CD4-positive, alpha-beta T cell treated with Interleukin-12 subunit alpha and Interleukin-12 subunit beta, for 1 hour (primary cell): ENCODE measurements around the gene AP1AR.
A peak's percentile ranks its signal among the peaks of the same experiment; 100 is the strongest.
"Not testable (repeated sequence)": the region's sequence is repeated elsewhere in the genome, so short reads cannot be mapped to it uniquely, and the experiment has no call there.

Experiments used
- DNase-seq: peaks from one replicate; pipeline ENCODE4 v3.0.0-alpha.2; 2020

The AP1AR gene

GRCh38 chr4:112231779-112232713 is at the start of gene AP1AR:
TSS of gene AP1AR (plus strand) at chr4:112231787. CDS start at chr4:112232092, 305 bp downstream.
- DNase-seq: peak; percentile 83

- DNase-seq: no peak
Observed at GRCh38 chr4:112182604-112183003, 49.0 kb upstream of the AP1AR start.

GRCh38 chr4:112183252-112183651 is 48.3 kb upstream of the AP1AR start:
- DNase-seq: peak; percentile 17

GRCh38 chr4:112184438-112184837 is 47.1 kb upstream of the AP1AR start:
- DNase-seq: no peak

- DNase-seq: no peak
Observed at GRCh38 chr4:112185334-112185733, 46.3 kb upstream of the AP1AR start.

- no peak for DNase-seq
Observed at GRCh38 chr4:112185740-112186670, 45.6 kb upstream of the AP1AR start.

- no peak for DNase-seq
Observed at GRCh38 chr4:112189754-112190153, 41.8 kb upstream of the AP1AR start.

- no peak for DNase-seq
Observed at GRCh38 chr4:112190684-112191083, 40.9 kb upstream of the AP1AR start.

- DNase-seq: no peak
Observed at GRCh38 chr4:112196461-112196860, 35.1 kb upstream of the AP1AR start.

GRCh38 chr4:112199041-112199440 is 32.5 kb upstream of the AP1AR start:
- no peak for DNase-seq

- DNase-seq: no peak
Observed at GRCh38 chr4:112201915-112202505, 29.6 kb upstream of the AP1AR start.

- no peak for DNase-seq
Observed at GRCh38 chr4:112203593-112203992, 28.0 kb upstream of the AP1AR start.

GRCh38 chr4:112206431-112206830 is 25.2 kb upstream of the AP1AR start:
- DNase-seq: no peak

GRCh38 chr4:112208137-112209095 is 23.2 kb upstream of the AP1AR start:
- not testable (repeated sequence) for DNase-seq

GRCh38 chr4:112210777-112211176 is 20.8 kb upstream of the AP1AR start:
- DNase-seq: no peak

GRCh38 chr4:112213091-112213490 is 18.5 kb upstream of the AP1AR start:
- DNase-seq: no peak

GRCh38 chr4:112213856-112214255 is 17.7 kb upstream of the AP1AR start:
- no peak for DNase-seq

GRCh38 chr4:112214390-112215264 is 17.0 kb upstream of the AP1AR start:
- peak; percentile 36 for DNase-seq

- DNase-seq: no peak
Observed at GRCh38 chr4:112219826-112220366, 11.7 kb upstream of the AP1AR start.

- DNase-seq: no peak
Observed at GRCh38 chr4:112222219-112222955, 9.2 kb upstream of the AP1AR start.
